AG09309 (cell line): ENCODE results near the gene DNAH8.

Source experiments
- DNase-seq: peaks from one replicate; pipeline ENCODE4 v3.0.0-alpha.2; 2010; ENCODE audit warnings: low read depth
- H3K4me3 ChIP-seq: 2 replicates; pipeline ENCODE4 v1.5.1; 2011; ENCODE audit warnings: mild to moderate bottlenecking, low read depth, low read length, moderate library complexity; ENCODE audit not compliant: control insufficient read depth
- CTCF ChIP-seq: IDR thresholded peaks from 2 replicates; pipeline ENCODE4 v1.5.1; 2011; ENCODE audit warnings: mild to moderate bottlenecking, low read depth, low read length, inconsistent platforms; ENCODE audit not compliant: insufficient read depth, control insufficient read depth; ENCODE audit errors: missing control alignments

Gene DNAH8

GRCh38 chr6:38824243-38824894, 109.3 kb downstream of the DNAH8 start:
- TF ChIP-seq CTCF, result no peak
- H3K4me3 ChIP-seq, result no peak overlapping the region
- no peak for DNase-seq

GRCh38 chr6:38827024-38827423, 111.9 kb downstream of the DNAH8 start:
- no peak overlapping the region for H3K4me3 ChIP-seq
- TF ChIP-seq CTCF, result no peak
- no peak for DNase-seq

DNA sequence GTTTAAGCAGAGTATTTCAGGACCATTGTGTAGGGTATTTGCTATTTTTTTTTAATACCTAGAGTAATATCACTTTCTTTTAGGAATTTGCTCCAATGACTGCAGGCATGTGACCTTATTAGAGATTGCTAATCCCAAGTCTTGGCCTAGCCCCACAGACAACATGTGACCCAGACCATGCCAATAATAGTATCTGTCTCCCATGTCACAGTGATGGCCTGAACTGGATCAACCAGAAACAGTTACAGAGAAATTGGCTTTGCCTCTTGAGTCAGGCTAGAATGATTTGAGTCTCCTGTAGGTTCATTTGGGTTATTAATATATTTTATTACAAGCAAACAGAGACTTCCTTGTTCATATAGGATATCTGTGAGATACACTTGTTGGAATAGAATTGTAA, 116.8 kb downstream of the DNAH8 start:
- DNase-seq, result no peak
- no peak for TF ChIP-seq CTCF
- no peak overlapping the region for H3K4me3 ChIP-seq

DNA sequence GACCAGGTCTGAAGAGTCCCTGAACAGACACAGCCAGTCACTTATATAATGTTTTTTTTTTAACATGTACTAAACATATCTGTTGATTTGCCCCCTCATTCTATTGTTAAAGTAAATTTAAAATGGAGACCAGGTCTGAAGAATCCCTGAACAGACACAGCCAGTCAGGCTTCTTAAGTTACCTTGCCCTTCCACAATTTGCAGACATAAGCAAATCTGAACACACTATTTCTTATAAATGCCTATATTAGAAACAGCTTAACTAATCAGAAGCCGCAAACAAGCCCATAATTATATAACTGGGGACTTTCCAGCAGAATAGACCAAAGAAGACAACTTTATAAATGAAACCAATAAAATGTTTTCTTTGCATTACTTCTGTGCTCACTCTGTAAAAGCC, 118.2 kb downstream of the DNAH8 start:
- no peak for DNase-seq
- TF ChIP-seq CTCF, result no peak
- no peak overlapping the region for H3K4me3 ChIP-seq

DNA sequence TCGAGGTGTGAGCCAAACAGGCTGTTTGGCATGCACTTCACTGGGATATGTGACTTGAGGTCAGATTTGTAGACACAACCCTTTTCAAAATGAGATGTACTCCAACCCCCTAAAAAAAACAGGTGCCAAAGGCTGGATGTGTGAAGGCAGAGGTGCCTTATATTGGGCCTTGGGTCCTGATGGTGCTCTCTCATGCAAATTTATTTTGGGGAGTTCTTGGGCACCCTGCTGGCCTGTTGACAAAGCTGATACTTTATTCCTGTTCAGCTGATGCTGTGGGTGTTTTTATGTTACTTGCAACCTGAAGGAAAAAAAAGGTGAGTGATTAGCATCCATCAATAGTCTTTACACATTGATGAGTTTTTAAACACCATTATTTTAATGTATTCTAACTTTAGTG, 121.5 kb downstream of the DNAH8 start:
- TF ChIP-seq CTCF, result no peak
- DNase-seq, result no peak

DNA sequence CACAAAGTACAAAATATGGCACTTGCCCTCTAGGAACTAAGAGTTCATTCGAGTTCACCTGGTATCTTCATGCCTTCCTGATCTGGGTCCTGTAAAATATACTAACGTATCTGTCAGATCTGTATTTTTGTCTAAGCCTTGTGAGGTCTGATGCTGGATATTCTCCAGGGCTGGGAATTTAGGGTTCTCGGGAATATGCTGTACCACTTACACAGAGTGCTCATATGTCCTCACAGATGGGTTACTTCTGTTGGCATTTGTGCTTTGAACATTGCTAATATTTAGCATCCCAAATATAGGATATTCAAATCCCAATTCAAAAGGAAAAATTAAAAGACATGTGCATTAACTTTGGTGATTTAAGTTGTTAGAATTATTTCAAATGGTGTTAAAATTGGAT, 122.0 kb downstream of the DNAH8 start:
- TF ChIP-seq CTCF, result no peak
- no peak overlapping the region for H3K4me3 ChIP-seq
- DNase-seq, result no peak

More for the DNA sequence above, 121.5 kb downstream of the DNAH8 start:
- H3K4me3 ChIP-seq, result no peak overlapping the region
